Skeletal muscle satellite cell (primary cell): ENCODE measurements around the gene RAB36.

Experiments
- H3K27me3 ChIP-seq: 2 replicates; pipeline ENCODE4 v1.7.0; 2013; ENCODE audit warnings: low read length; ENCODE audit not compliant: control insufficient read depth, insufficient read depth
- H3K36me3 ChIP-seq: 2 replicates; pipeline ENCODE4 v1.7.0; 2013; ENCODE audit warnings: mild to moderate bottlenecking, control low read depth, low read length; ENCODE audit not compliant: insufficient read depth
- H3K4me1 ChIP-seq: 2 replicates; pipeline ENCODE4 v1.7.0; 2013; ENCODE audit warnings: low read length; ENCODE audit not compliant: control insufficient read depth, insufficient read depth
- H3K4me2 ChIP-seq: 2 replicates; pipeline ENCODE4 v1.7.0; 2013; ENCODE audit warnings: mild to moderate bottlenecking, low read length
- H3K4me3 ChIP-seq: 2 replicates; pipeline ENCODE4 v1.7.0; 2013; ENCODE audit warnings: low read length
- H3K9ac ChIP-seq: 2 replicates; pipeline ENCODE4 v1.7.0; 2013; ENCODE audit warnings: mild to moderate bottlenecking, low read depth, low read length, moderate library complexity
- H3K9me3 ChIP-seq: replicated peaks from 2 replicates; pipeline ENCODE4 v1.7.0; 2013; ENCODE audit warnings: mild to moderate bottlenecking, control low read depth, low read length

The RAB36 gene

GRCh38 chr22:23103199-23103954, 41.9 kb upstream of the RAB36 start:
- Histone ChIP-seq H3K9me3 (no peaks in the 10 kb centered on the region), H3K36me3 (no peaks in the 10 kb centered on the region), H3K9ac (no peak overlapping the region)

GRCh38 chr22:23104187-23104971, 40.9 kb upstream of the RAB36 start:
- Histone ChIP-seq H3K4me1 (no peaks in the 10 kb centered on the region), H3K9me3 (no peaks in the 10 kb centered on the region), H3K27me3 (peaks cover 56% of the 10 kb centered on the region), H3K4me2 (no peak overlapping the region), H3K9ac (no peak overlapping the region), H3K36me3 (no peaks in the 10 kb centered on the region), H3K4me3 (no peak overlapping the region)

More at GRCh38 chr22:23103199-23103954, 41.9 kb upstream of the RAB36 start:
- no peak overlapping the region for H3K4me3 ChIP-seq
- no peaks in the 10 kb centered on the region for H3K4me1 ChIP-seq
- H3K4me2 ChIP-seq = no peak overlapping the region
- H3K27me3 ChIP-seq = peaks cover 53% of the 10 kb centered on the region

- Histone ChIP-seq H3K27me3 (peaks cover 49% of the 10 kb centered on the region), H3K4me2 (no peak overlapping the region), H3K4me1 (no peaks in the 10 kb centered on the region), H3K36me3 (no peaks in the 10 kb centered on the region), H3K9ac (no peak overlapping the region), H3K9me3 (no peaks in the 10 kb centered on the region), H3K4me3 (no peak overlapping the region)
Measured at GRCh38 chr22:23105304-23105703, 40.0 kb upstream of the RAB36 start.

GRCh38 chr22:23105919-23106318, 39.4 kb upstream of the RAB36 start:
- Histone ChIP-seq H3K4me2 (no peak overlapping the region), H3K9me3 (no peaks in the 10 kb centered on the region), H3K4me1 (peaks cover 3% of the 10 kb centered on the region), H3K9ac (no peak overlapping the region), H3K27me3 (peaks cover 44% of the 10 kb centered on the region), H3K36me3 (no peaks in the 10 kb centered on the region), H3K4me3 (no peak overlapping the region)

GRCh38 chr22:23106344-23106743, 38.9 kb upstream of the RAB36 start:
- Histone ChIP-seq H3K4me3 (no peak overlapping the region), H3K27me3 (peaks cover 40% of the 10 kb centered on the region), H3K36me3 (no peaks in the 10 kb centered on the region), H3K9ac (no peak overlapping the region), H3K9me3 (no peaks in the 10 kb centered on the region), H3K4me1 (peaks cover 8% of the 10 kb centered on the region), H3K4me2 (no peak overlapping the region)

GRCh38 chr22:23106906-23107367, 38.3 kb upstream of the RAB36 start:
- Histone ChIP-seq H3K4me3 (no peak overlapping the region), H3K4me1 (peaks cover 8% of the 10 kb centered on the region), H3K9me3 (no peaks in the 10 kb centered on the region), H3K36me3 (no peaks in the 10 kb centered on the region), H3K9ac (no peak overlapping the region), H3K27me3 (peaks cover 39% of the 10 kb centered on the region), H3K4me2 (no peak overlapping the region)

- H3K4me1 ChIP-seq = peaks cover 13% of the 10 kb centered on the region
- H3K27me3 ChIP-seq = peaks cover 41% of the 10 kb centered on the region
- no peaks in the 10 kb centered on the region for H3K36me3 ChIP-seq
- H3K4me3 ChIP-seq = no peak overlapping the region
- H3K9me3 ChIP-seq = no peaks in the 10 kb centered on the region
- H3K4me2 ChIP-seq = no peak overlapping the region
- no peak overlapping the region for H3K9ac ChIP-seq
Measured at GRCh38 chr22:23107487-23108248, 37.6 kb upstream of the RAB36 start.

GRCh38 chr22:23108249-23109078, 36.8 kb upstream of the RAB36 start:
- peaks cover 18% of the 10 kb centered on the region for H3K4me1 ChIP-seq
- no peak overlapping the region for H3K9ac ChIP-seq
- no peaks in the 10 kb centered on the region for H3K9me3 ChIP-seq
- H3K4me2 ChIP-seq = no peak overlapping the region
- no peaks in the 10 kb centered on the region for H3K36me3 ChIP-seq
- no peak overlapping the region for H3K4me3 ChIP-seq
- peaks cover 37% of the 10 kb centered on the region for H3K27me3 ChIP-seq

- no peaks in the 10 kb centered on the region for H3K36me3 ChIP-seq
- H3K4me1 ChIP-seq = peaks cover 21% of the 10 kb centered on the region
- H3K4me2 ChIP-seq = no peak overlapping the region
- H3K9ac ChIP-seq = no peak overlapping the region
- no peak overlapping the region for H3K4me3 ChIP-seq
- peaks cover 39% of the 10 kb centered on the region for H3K27me3 ChIP-seq
- no peaks in the 10 kb centered on the region for H3K9me3 ChIP-seq
Measured at GRCh38 chr22:23109079-23109347, 36.3 kb upstream of the RAB36 start.

- Histone ChIP-seq H3K9ac (no peak overlapping the region), H3K4me3 (no peak overlapping the region)
Measured at GRCh38 chr22:23109441-23109978, 35.8 kb upstream of the RAB36 start.

More at GRCh38 chr22:23109441-23109978, 35.8 kb upstream of the RAB36 start:
- Histone ChIP-seq H3K36me3 (no peaks in the 10 kb centered on the region), H3K9me3 (no peaks in the 10 kb centered on the region), H3K4me2 (no peak overlapping the region), H3K27me3 (peaks cover 42% of the 10 kb centered on the region), H3K4me1 (peaks cover 21% of the 10 kb centered on the region)
